ENCODE measurements around the gene RHOG.

The RHOG gene

GRCh38 chr11:3782963-3783362 lies 57.8 kb downstream of the RHOG start:
- Histone ChIP-seq H3K36me3 (ENCODE audit: control insufficient read depth, low read depth, low read length) (peaks cover 36% of the 10 kb centered on the region), H3K4me1 (ENCODE audit: control insufficient read depth, low read depth, low read length) (no peaks in the 10 kb centered on the region), H3K4me3 (ENCODE audit: low read length) (no peak overlapping the region), H3K9me3 (ENCODE audit: control insufficient read depth, low read depth, low read length) (no peaks in the 10 kb centered on the region), H3K9ac (ENCODE audit: low read length) (no peak overlapping the region), H3K27ac (ENCODE audit: low read length) (no peak overlapping the region), H3K27me3 (ENCODE audit: control insufficient read depth, insufficient read depth, low read length) (no peaks in the 10 kb centered on the region)

- no peaks in the 10 kb centered on the region for H3K27me3 ChIP-seq (ENCODE audit: control insufficient read depth, insufficient read depth, low read length)
- peaks cover 48% of the 10 kb centered on the region for H3K36me3 ChIP-seq (ENCODE audit: control insufficient read depth, low read depth, low read length)
- H3K27ac ChIP-seq (ENCODE audit: low read length), result no peak overlapping the region
- no peaks in the 10 kb centered on the region for H3K9me3 ChIP-seq (ENCODE audit: control insufficient read depth, low read depth, low read length)
- H3K4me1 ChIP-seq (ENCODE audit: control insufficient read depth, low read depth, low read length), result no peaks in the 10 kb centered on the region
- no peak overlapping the region for H3K4me3 ChIP-seq (ENCODE audit: low read length)
- no peak overlapping the region for H3K9ac ChIP-seq (ENCODE audit: low read length)
Measured at GRCh38 chr11:3781423-3781822, 59.3 kb downstream of the RHOG start.

Measured in iPS-18a (cell line).